Activated CD4-positive, alpha-beta memory T cell treated with anti-CD3 and anti-CD28 coated beads, Interleukin-2, amount 10 ng/mL, durations not matched to agents 7 days and 5 days (primary cell): ENCODE results near the gene RRP8. TPM values are rescaled to one million over a fixed set of nuclear protein-coding genes. Genes with fewer than 3 reads are reported as not detected.

Experiments
- CTCF ChIA-PET: fragments of 350-600 bp; sonication (Branson Sonifier 250); formaldehyde crosslinking; loops from one replicate; lab custom pipeline; 2021; ENCODE audit warnings: antibody characterized with exemption, inconsistent platforms; lab: Charles Lee
- POLR2A ChIA-PET: fragments of 350-600 bp; sonication (Branson Sonifier 250); formaldehyde crosslinking; loops from one replicate; lab custom pipeline; 2021; ENCODE audit warnings: antibody characterized with exemption; lab: Charles Lee
- DNase-seq: peaks from one replicate; pipeline ENCODE4 v3.0.0-alpha.2; 2020
- H3K27ac Mint-ChIP-seq: one replicate; pipeline ENCODE4 v1.8.0; 2021; ENCODE audit warnings: mild to moderate bottlenecking, mixed read lengths
- H3K27me3 Mint-ChIP-seq: one replicate; pipeline ENCODE4 v1.8.0; 2021; ENCODE audit warnings: mixed read lengths
- H3K36me3 Mint-ChIP-seq: one replicate; pipeline ENCODE4 v1.8.0; 2021; ENCODE audit warnings: low read depth, mixed read lengths
- H3K4me1 Mint-ChIP-seq: one replicate; pipeline ENCODE4 v1.8.0; 2021; ENCODE audit warnings: mixed read lengths
- H3K4me3 Mint-ChIP-seq: one replicate; pipeline ENCODE4 v1.8.0; 2021; ENCODE audit warnings: mild to moderate bottlenecking, mixed read lengths
- H3K9me3 Mint-ChIP-seq: one replicate; pipeline ENCODE4 v1.8.0; 2021; ENCODE audit warnings: mixed read lengths
- total RNA-seq, 2 experiments: library from RNA; stranded (reverse); gene quantifications; one replicate each; pipeline ENCODE4 v1.2.3, GENCODE V29; 2021

RRP8 gene
- total RNA-seq, 2 experiments from 2014 or later: 21.8 to 24.4 TPM

GRCh38 chr11:6602096-6602940 is 1.1 kb downstream of the RRP8 start:
- Mint-ChIP-seq H3K4me1 (peaks cover 7% of the 10 kb centered on the region), H3K36me3 (peaks cover 38% of the 10 kb centered on the region), H3K4me3 (no peak overlapping the region), H3K27ac (no peak overlapping the region), H3K9me3 (no peaks in the 10 kb centered on the region), H3K27me3 (no peaks in the 10 kb centered on the region)
- no peak for DNase-seq
- ChIA-PET CTCF (interaction anchor here (0.7 to 4.0 kb wide), 9 partner anchors 10 to 223 kb away, joined by 3 to 64 read pairs (median 5); partner anchors contain the start of genes ARFIP2, MRPL17, TAF10 and TIMM10B), POLR2A (interaction anchor here (0.8 to 8.4 kb wide), 10 partner anchors 9 to 143 kb away, joined by 3 to 108 read pairs (median 4); partner anchors contain the start of genes ARFIP2, MRPL17, TAF10 and TIMM10B)

- CTCF ChIA-PET: no interaction called here
Measured at GRCh38 chr11:6601041-6601461, 2.4 kb downstream of the RRP8 start.

GRCh38 chr11:6599881-6600390 is 3.5 kb downstream of the RRP8 start:
- POLR2A ChIA-PET: no interaction called here
- Mint-ChIP-seq H3K4me3 (no peak overlapping the region), H3K27me3 (no peaks in the 10 kb centered on the region), H3K4me1 (peaks cover 5% of the 10 kb centered on the region), H3K27ac (no peak overlapping the region), H3K9me3 (no peaks in the 10 kb centered on the region), H3K36me3 (peaks cover 44% of the 10 kb centered on the region)
- CTCF ChIA-PET: interaction anchor here (0.9 kb wide), 1 partner anchor 83 kb away, joined by 3 read pairs; the partner anchor contains the start of gene MRPL17
- no peak for DNase-seq

More at GRCh38 chr11:6601041-6601461, 2.4 kb downstream of the RRP8 start:
- no peak overlapping the region for H3K4me3 Mint-ChIP-seq
- H3K27ac Mint-ChIP-seq: no peak overlapping the region
- peaks cover 5% of the 10 kb centered on the region for H3K4me1 Mint-ChIP-seq
- H3K27me3 Mint-ChIP-seq: no peaks in the 10 kb centered on the region
- DNase-seq: no peak
- H3K9me3 Mint-ChIP-seq: no peaks in the 10 kb centered on the region
- H3K36me3 Mint-ChIP-seq: peaks cover 41% of the 10 kb centered on the region
- POLR2A ChIA-PET: interaction anchor here (8.4 kb wide), 1 partner anchor 19 kb away, joined by 108 read pairs; the partner anchor contains the start of gene TPP1

GRCh38 chr11:6599449-6599848 is 4.0 kb downstream of the RRP8 start:
- POLR2A ChIA-PET: no interaction called here
- CTCF ChIA-PET: interaction anchor here (0.9 kb wide), 1 partner anchor 84 kb away, joined by 3 read pairs; the partner anchor contains the start of gene MRPL17
- H3K36me3 Mint-ChIP-seq: peaks cover 47% of the 10 kb centered on the region
- no peaks in the 10 kb centered on the region for H3K9me3 Mint-ChIP-seq
- H3K27ac Mint-ChIP-seq: no peak overlapping the region
- H3K4me1 Mint-ChIP-seq: peaks cover 8% of the 10 kb centered on the region
- no peak overlapping the region for H3K4me3 Mint-ChIP-seq
- DNase-seq: no peak
- H3K27me3 Mint-ChIP-seq: no peaks in the 10 kb centered on the region

- DNase-seq: no peak
- no peaks in the 10 kb centered on the region for H3K27me3 Mint-ChIP-seq
- POLR2A ChIA-PET: no interaction called here
- no peak overlapping the region for H3K27ac Mint-ChIP-seq
- CTCF ChIA-PET: interaction anchor here (0.9 to 1.0 kb wide), 2 partner anchors 69 to 117 kb away, joined by 3 read pairs; partner anchors contain the start of genes ARFIP2 and TIMM10B
- no peak overlapping the region for H3K4me3 Mint-ChIP-seq
- peaks cover 15% of the 10 kb centered on the region for H3K4me1 Mint-ChIP-seq
- H3K9me3 Mint-ChIP-seq: no peaks in the 10 kb centered on the region
- peaks cover 54% of the 10 kb centered on the region for H3K36me3 Mint-ChIP-seq
Measured at GRCh38 chr11:6598555-6598954, 4.9 kb downstream of the RRP8 start.

GRCh38 chr11:6596239-6596877 is 7.1 kb downstream of the RRP8 start:
- H3K27ac Mint-ChIP-seq: no peak overlapping the region
- ChIA-PET CTCF (interaction anchor here (1.3 kb wide), 1 partner anchor 87 kb away, joined by 3 read pairs; the partner anchor contains the start of gene MRPL17), POLR2A (interaction anchor here (1.0 to 1.3 kb wide), 3 partner anchors 13 to 87 kb away, joined by 3 to 5 read pairs (median 3); partner anchors contain the start of genes MRPL17 and TPP1)
- no peak overlapping the region for H3K4me3 Mint-ChIP-seq
- H3K9me3 Mint-ChIP-seq: no peaks in the 10 kb centered on the region
- peaks cover 60% of the 10 kb centered on the region for H3K36me3 Mint-ChIP-seq
- DNase-seq: no peak
- no peaks in the 10 kb centered on the region for H3K27me3 Mint-ChIP-seq
- H3K4me1 Mint-ChIP-seq: peaks cover 16% of the 10 kb centered on the region

GRCh38 chr11:6594142-6594768 is 9.2 kb downstream of the RRP8 start:
- POLR2A ChIA-PET: interaction anchor here (0.9 to 2.1 kb wide), 4 partner anchors 10 to 89 kb away, joined by 3 to 6 read pairs (median 4); partner anchors contain the start of genes MRPL17 and TAF10
- peaks cover 16% of the 10 kb centered on the region for H3K4me1 Mint-ChIP-seq
- H3K4me3 Mint-ChIP-seq: no peak overlapping the region
- DNase-seq: no peak
- no peaks in the 10 kb centered on the region for H3K9me3 Mint-ChIP-seq
- no peak overlapping the region for H3K27ac Mint-ChIP-seq
- CTCF ChIA-PET: interaction anchor here (1.2 kb wide), 1 partner anchor 63 kb away, joined by 4 read pairs; no protein-coding TSS in a partner anchor
- H3K27me3 Mint-ChIP-seq: no peaks in the 10 kb centered on the region
- H3K36me3 Mint-ChIP-seq: peaks cover 54% of the 10 kb centered on the region

- H3K4me1 Mint-ChIP-seq: no peaks in the 10 kb centered on the region
- no peaks in the 10 kb centered on the region for H3K27me3 Mint-ChIP-seq
- ChIA-PET POLR2A (no interaction called here), CTCF (interaction anchor here (1.6 kb wide), 1 partner anchor 16 kb away, joined by 4 read pairs; the partner anchor contains the start of genes ILK and RRP8)
- H3K4me3 Mint-ChIP-seq: no peak overlapping the region
- peaks cover 19% of the 10 kb centered on the region for H3K9me3 Mint-ChIP-seq
- DNase-seq: no peak
- no peak overlapping the region for H3K27ac Mint-ChIP-seq
- peaks cover 26% of the 10 kb centered on the region for H3K36me3 Mint-ChIP-seq
Measured at GRCh38 chr11:6588018-6588417, 15.4 kb downstream of the RRP8 start.

GRCh38 chr11:6587360-6587953 is 16.0 kb downstream of the RRP8 start:
- H3K9me3 Mint-ChIP-seq: peaks cover 21% of the 10 kb centered on the region
- CTCF ChIA-PET: interaction anchor here (1.0 to 1.6 kb wide), 2 partner anchors 9 to 16 kb away, joined by 3 to 4 read pairs; partner anchors contain the start of genes ILK and RRP8
- no peak overlapping the region for H3K4me3 Mint-ChIP-seq
- H3K27ac Mint-ChIP-seq: no peak overlapping the region
- no peaks in the 10 kb centered on the region for H3K27me3 Mint-ChIP-seq
- no peak for DNase-seq
- H3K36me3 Mint-ChIP-seq: peaks cover 29% of the 10 kb centered on the region
- POLR2A ChIA-PET: no interaction called here
- H3K4me1 Mint-ChIP-seq: no peaks in the 10 kb centered on the region

GRCh38 chr11:6586434-6587359 is 16.7 kb downstream of the RRP8 start:
- Mint-ChIP-seq H3K4me3 (no peak overlapping the region), H3K4me1 (no peaks in the 10 kb centered on the region), H3K27me3 (no peaks in the 10 kb centered on the region), H3K9me3 (peaks cover 21% of the 10 kb centered on the region), H3K27ac (no peak overlapping the region), H3K36me3 (peaks cover 30% of the 10 kb centered on the region)
- POLR2A ChIA-PET: no interaction called here
- DNase-seq: no peak
- CTCF ChIA-PET: interaction anchor here (1.0 to 1.6 kb wide), 2 partner anchors 8 to 17 kb away, joined by 3 to 4 read pairs; partner anchors contain the start of genes ILK and RRP8

GRCh38 chr11:6584528-6584927 is 18.9 kb downstream of the RRP8 start:
- CTCF ChIA-PET: no interaction called here
- H3K36me3 Mint-ChIP-seq: peaks cover 33% of the 10 kb centered on the region

More at GRCh38 chr11:6584528-6584927, 18.9 kb downstream of the RRP8 start:
- POLR2A ChIA-PET: no interaction called here
- H3K27me3 Mint-ChIP-seq: no peaks in the 10 kb centered on the region
- no peak overlapping the region for H3K4me3 Mint-ChIP-seq
- no peaks in the 10 kb centered on the region for H3K4me1 Mint-ChIP-seq
- peaks cover 21% of the 10 kb centered on the region for H3K9me3 Mint-ChIP-seq
- H3K27ac Mint-ChIP-seq: no peak overlapping the region
- no peak for DNase-seq
